HepG2 (cell line): ENCODE data around the gene NTN5. TPM values are rescaled to one million over a fixed set of nuclear protein-coding genes. Genes with fewer than 3 reads are reported as not detected.

Source experiments
- ARNTL ChIP-seq: sonication (generic); formaldehyde crosslinking; IDR thresholded peaks from 2 replicates; pipeline ENCODE4 v1.4.0; 2020; ENCODE audit warnings: mild to moderate bottlenecking, missing genetic modification reagents
- BCL6 ChIP-seq: IDR thresholded peaks from 2 replicates; pipeline ENCODE4 v1.6.1; 2016; ENCODE audit warnings: missing genetic modification reagents, missing compliant biosample characterization
- ELF1 ChIP-seq: sonication (generic); formaldehyde crosslinking; IDR thresholded peaks from 2 replicates; pipeline ENCODE4 v1.4.0; 2020; ENCODE audit warnings: missing genetic modification reagents
- FOSL2 ChIP-seq: sonication (generic); formaldehyde crosslinking; IDR thresholded peaks from 2 replicates; pipeline ENCODE4 v1.4.0; 2020; ENCODE audit warnings: missing genetic modification reagents
- FOXK1 ChIP-seq: sonication (generic); formaldehyde crosslinking; IDR thresholded peaks from 2 replicates; pipeline ENCODE4 v1.4.0; 2020; ENCODE audit warnings: low read depth, missing genetic modification reagents, borderline replicate concordance
- PHF20 ChIP-seq: sonication (generic); formaldehyde crosslinking; IDR thresholded peaks from 2 replicates; pipeline ENCODE4 v1.5.0; 2020; ENCODE audit warnings: mild to moderate bottlenecking, missing genetic modification reagents
- RXRB ChIP-seq: IDR thresholded peaks from 2 replicates; pipeline ENCODE4 v1.6.1; 2016; ENCODE audit warnings: borderline replicate concordance, missing genetic modification reagents, missing compliant biosample characterization
- TAF15 ChIP-seq: fragments of 200-400 bp; formaldehyde crosslinking; IDR thresholded peaks from one replicate; pipeline ENCODE4 v1.6.1; 2018; ENCODE audit warnings: mild to moderate bottlenecking, low read depth, low read length; ENCODE audit not compliant: poor library complexity, severe bottlenecking
- THAP11 ChIP-seq: IDR thresholded peaks from 2 replicates; pipeline ENCODE4 v1.6.1; 2016; ENCODE audit warnings: missing biosample characterization, missing genetic modification reagents
- ZFP90 ChIP-seq: sonication (generic); formaldehyde crosslinking; IDR thresholded peaks from 2 replicates; pipeline ENCODE4 v1.8.0; 2022; ENCODE audit warnings: missing genetic modification reagents, mild to moderate bottlenecking, inconsistent platforms, borderline replicate concordance
- ZNF20 ChIP-seq: sonication (generic); formaldehyde crosslinking; IDR thresholded peaks from 2 replicates; pipeline ENCODE4 v1.4.0; 2020; ENCODE audit warnings: mild to moderate bottlenecking, moderate library complexity, missing genetic modification reagents
- ZNF382 ChIP-seq: sonication (generic); formaldehyde crosslinking; IDR thresholded peaks from 2 replicates; pipeline ENCODE4 v1.5.0; 2020; ENCODE audit warnings: missing genetic modification reagents, mild to moderate bottlenecking, borderline replicate concordance
- ZSCAN21 ChIP-seq: sonication (generic); formaldehyde crosslinking; IDR thresholded peaks from 2 replicates; pipeline ENCODE4 v1.8.0; 2022; ENCODE audit warnings: mild to moderate bottlenecking, missing genetic modification reagents, moderate library complexity, borderline replicate concordance
- polyA plus RNA-seq, 8 experiments: library from polyadenylated mRNA; depleted of rRNA in 3 of 8; stranded (reverse) in 7 of 8; unstranded in 1 of 8; fragments of >200 nt; fragmentation: Illumina TruSeq in 4 of 8; extraction: Trizol in 4 of 8; gene quantifications; 2 replicates each; pipeline versions ENCODE4 v1.2.1 to v1.2.3, GENCODE V29; 2011 to 2016; ENCODE audit warnings: low read depth in 4 of 8, missing spikeins in 1 of 8, mixed read lengths in 1 of 8; ENCODE audit not compliant: insufficient read depth in 1 of 8
- total RNA-seq, 5 experiments: library from RNA; depleted of rRNA; stranded (reverse); fragments of >200 nt; fragmentation: Illumina TruSeq; extraction: Trizol; gene quantifications; 2 replicates each; pipeline ENCODE4 v1.2.3, GENCODE V29; 2016; ENCODE audit warnings: low read depth in 1 of 5
- TF ChIP-seq, protein P1 (sequence below), 2 experiments: sonication (generic) in 1 of 2; formaldehyde crosslinking in 1 of 2; IDR thresholded peaks; 2 replicates each; pipeline versions ENCODE4 v1.6.1 to v1.9.0; 2014 to 2022; ENCODE audit warnings: antibody characterized with exemption in 1 of 2, borderline replicate concordance in 1 of 2, inconsistent platforms in 1 of 2, low read depth in 1 of 2, missing genetic modification reagents in 1 of 2
- TF ChIP-seq, protein P2 (sequence below): sonication (generic); formaldehyde crosslinking; conservative IDR thresholded peaks from 2 replicates; pipeline ENCODE4 v1.4.0; 2020; ENCODE audit warnings: missing genetic modification reagents
- TF ChIP-seq, protein P3 (sequence below): sonication (generic); formaldehyde crosslinking; IDR thresholded peaks from 2 replicates; pipeline ENCODE4 v1.4.0; 2020; ENCODE audit warnings: missing genetic modification reagents, low read depth, mild to moderate bottlenecking, borderline replicate concordance
- TF ChIP-seq, protein P4 (sequence below): sonication (generic); formaldehyde crosslinking; IDR thresholded peaks from 2 replicates; pipeline ENCODE4 v1.9.0; 2021; ENCODE audit warnings: missing genetic modification reagents, borderline replicate concordance

The NTN5 gene
- total and polyA plus RNA-seq, 2 of the 13 experiments (the other 11 are each of a cell fraction or from before 2014, with no cell fraction given): 0.05 TPM; not detected in 1

DNA sequence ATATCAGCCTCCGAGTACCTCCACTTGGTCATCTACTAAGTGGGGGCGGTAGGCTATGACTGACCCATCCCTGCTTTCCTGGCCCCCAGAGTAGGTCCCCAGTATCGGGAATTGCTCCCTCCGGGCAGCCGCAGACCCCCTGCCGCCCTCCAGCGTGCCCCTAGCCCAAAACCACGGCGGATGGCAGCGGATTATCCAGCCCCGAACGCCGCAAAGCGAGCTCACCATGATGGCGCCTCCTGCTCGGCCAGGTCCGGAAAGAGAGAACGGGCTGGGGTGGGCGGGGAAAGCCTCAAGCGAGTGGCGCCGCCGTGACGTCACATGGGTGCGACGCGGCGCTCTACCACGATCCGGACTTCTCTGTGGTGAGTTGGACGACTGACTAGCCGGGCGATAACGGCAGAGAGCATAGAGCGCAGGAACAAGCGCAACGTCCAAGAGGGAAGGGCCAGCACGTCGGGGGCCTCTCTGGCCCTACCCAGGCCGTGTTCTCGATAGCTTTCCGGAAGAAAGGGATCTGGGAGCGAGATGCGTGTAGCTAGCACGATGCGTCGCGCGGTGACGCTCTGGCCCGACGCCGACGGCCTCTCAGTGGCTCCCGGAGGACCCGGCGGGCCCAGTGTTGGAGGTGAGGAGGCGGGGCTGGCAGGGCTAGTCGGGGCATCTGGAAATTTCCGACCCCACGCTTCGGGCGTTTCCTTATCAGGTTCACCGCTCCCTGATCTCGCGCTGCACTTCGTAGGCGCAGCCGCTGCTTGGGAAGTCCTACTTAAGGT, 53.7 kb downstream of the NTN5 start, which contains the start of the genes RPL18 and SPHK2 (continued):
- peak; percentile 86; the same call in 1 of the 2 replicates for TF ChIP-seq ZSCAN21
- peak; percentile 98 for TF ChIP-seq THAP11 (CRISPR knock-in tag)
- peak; percentile 72 for TF ChIP-seq FOSL2 (CRISPR knock-in tag)
- TF ChIP-seq, protein P1, sequence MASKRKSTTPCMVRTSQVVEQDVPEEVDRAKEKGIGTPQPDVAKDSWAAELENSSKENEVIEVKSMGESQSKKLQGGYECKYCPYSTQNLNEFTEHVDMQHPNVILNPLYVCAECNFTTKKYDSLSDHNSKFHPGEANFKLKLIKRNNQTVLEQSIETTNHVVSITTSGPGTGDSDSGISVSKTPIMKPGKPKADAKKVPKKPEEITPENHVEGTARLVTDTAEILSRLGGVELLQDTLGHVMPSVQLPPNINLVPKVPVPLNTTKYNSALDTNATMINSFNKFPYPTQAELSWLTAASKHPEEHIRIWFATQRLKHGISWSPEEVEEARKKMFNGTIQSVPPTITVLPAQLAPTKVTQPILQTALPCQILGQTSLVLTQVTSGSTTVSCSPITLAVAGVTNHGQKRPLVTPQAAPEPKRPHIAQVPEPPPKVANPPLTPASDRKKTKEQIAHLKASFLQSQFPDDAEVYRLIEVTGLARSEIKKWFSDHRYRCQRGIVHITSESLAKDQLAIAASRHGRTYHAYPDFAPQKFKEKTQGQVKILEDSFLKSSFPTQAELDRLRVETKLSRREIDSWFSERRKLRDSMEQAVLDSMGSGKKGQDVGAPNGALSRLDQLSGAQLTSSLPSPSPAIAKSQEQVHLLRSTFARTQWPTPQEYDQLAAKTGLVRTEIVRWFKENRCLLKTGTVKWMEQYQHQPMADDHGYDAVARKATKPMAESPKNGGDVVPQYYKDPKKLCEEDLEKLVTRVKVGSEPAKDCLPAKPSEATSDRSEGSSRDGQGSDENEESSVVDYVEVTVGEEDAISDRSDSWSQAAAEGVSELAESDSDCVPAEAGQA (IDR thresholded peaks at IDR 0.05; ENCODE audit: low read depth): peak; percentile 88
- TF ChIP-seq, protein P1 (CRISPR knock-in tag; IDR thresholded peaks at IDR 0.05; ENCODE audit: borderline replicate concordance): no peak
- peak; percentile 90 for TF ChIP-seq RXRB (CRISPR knock-in tag)
- TF ChIP-seq, protein P2, sequence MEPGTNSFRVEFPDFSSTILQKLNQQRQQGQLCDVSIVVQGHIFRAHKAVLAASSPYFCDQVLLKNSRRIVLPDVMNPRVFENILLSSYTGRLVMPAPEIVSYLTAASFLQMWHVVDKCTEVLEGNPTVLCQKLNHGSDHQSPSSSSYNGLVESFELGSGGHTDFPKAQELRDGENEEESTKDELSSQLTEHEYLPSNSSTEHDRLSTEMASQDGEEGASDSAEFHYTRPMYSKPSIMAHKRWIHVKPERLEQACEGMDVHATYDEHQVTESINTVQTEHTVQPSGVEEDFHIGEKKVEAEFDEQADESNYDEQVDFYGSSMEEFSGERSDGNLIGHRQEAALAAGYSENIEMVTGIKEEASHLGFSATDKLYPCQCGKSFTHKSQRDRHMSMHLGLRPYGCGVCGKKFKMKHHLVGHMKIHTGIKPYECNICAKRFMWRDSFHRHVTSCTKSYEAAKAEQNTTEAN (CRISPR knock-in tag): peak; percentile 62; the same call in 1 of the 2 replicates
- TF ChIP-seq ZNF20: no peak
- peak; percentile 74 for TF ChIP-seq BCL6 (CRISPR knock-in tag)
- TF ChIP-seq ZNF382 (CRISPR knock-in tag): no peak
- TF ChIP-seq FOXK1 (CRISPR knock-in tag): peak; percentile 99
- TF ChIP-seq ZFP90 (CRISPR knock-in tag): no peak
- peak; percentile 99 for TF ChIP-seq ELF1 (CRISPR knock-in tag)
- TF ChIP-seq, protein P3, sequence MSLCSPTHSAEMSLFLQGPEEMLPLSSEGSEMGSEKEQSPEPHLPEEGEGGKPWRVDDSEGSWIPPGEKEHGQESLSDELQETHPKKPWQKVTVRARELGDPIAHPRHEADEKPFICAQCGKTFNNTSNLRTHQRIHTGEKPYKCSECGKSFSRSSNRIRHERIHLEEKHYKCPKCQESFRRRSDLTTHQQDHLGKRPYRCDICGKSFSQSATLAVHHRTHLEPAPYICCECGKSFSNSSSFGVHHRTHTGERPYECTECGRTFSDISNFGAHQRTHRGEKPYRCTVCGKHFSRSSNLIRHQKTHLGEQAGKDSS (CRISPR knock-in tag): peak; percentile 47; the same call in 1 of the 2 replicates
- TF ChIP-seq PHF20 (CRISPR knock-in tag): peak; percentile 99
- peak; percentile 89 for TF ChIP-seq ARNTL
- TF ChIP-seq, protein P4, sequence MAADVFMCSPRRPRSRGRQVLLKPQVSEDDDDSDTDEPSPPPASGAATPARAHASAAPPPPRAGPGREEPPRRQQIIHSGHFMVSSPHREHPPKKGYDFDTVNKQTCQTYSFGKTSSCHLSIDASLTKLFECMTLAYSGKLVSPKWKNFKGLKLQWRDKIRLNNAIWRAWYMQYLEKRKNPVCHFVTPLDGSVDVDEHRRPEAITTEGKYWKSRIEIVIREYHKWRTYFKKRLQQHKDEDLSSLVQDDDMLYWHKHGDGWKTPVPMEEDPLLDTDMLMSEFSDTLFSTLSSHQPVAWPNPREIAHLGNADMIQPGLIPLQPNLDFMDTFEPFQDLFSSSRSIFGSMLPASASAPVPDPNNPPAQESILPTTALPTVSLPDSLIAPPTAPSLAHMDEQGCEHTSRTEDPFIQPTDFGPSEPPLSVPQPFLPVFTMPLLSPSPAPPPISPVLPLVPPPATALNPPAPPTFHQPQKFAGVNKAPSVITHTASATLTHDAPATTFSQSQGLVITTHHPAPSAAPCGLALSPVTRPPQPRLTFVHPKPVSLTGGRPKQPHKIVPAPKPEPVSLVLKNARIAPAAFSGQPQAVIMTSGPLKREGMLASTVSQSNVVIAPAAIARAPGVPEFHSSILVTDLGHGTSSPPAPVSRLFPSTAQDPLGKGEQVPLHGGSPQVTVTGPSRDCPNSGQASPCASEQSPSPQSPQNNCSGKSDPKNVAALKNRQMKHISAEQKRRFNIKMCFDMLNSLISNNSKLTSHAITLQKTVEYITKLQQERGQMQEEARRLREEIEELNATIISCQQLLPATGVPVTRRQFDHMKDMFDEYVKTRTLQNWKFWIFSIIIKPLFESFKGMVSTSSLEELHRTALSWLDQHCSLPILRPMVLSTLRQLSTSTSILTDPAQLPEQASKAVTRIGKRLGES: no peak
- TF ChIP-seq TAF15: peak; percentile 61
